NCI-H774 (cell line): ENCODE results near the gene RAET1G.
"Not testable (repeated sequence)": the region's sequence is repeated elsewhere in the genome, so short reads cannot be mapped to it uniquely, and the experiment has no call there.

Experiments used
- DNase-seq: peaks from one replicate; lab custom pipeline; 2025; lab: John Stamatoyannopoulos, UW

Gene RAET1G

GRCh38 chr6:149934249-149935156 lies 11.6 kb upstream of the RAET1G start:
- DNase-seq, result peak; percentile 78

- DNase-seq, result no peak
These were observed 10.5 kb upstream of the RAET1G start for GRCh38 chr6:149933461-149933860.

- DNase-seq, result no peak
These were observed 10.1 kb upstream of the RAET1G start for GRCh38 chr6:149933036-149933435.

GRCh38 chr6:149931501-149931900 lies 8.6 kb upstream of the RAET1G start:
- DNase-seq, result no peak

GRCh38 chr6:149929422-149929821 lies 6.5 kb upstream of the RAET1G start:
- no peak for DNase-seq

- DNase-seq, result not testable (repeated sequence)
These were observed 4.1 kb upstream of the RAET1G start for GRCh38 chr6:149927025-149927424.

GRCh38 chr6:149925974-149926777 lies 3.3 kb upstream of the RAET1G start:
- peak; percentile 76 for DNase-seq

- DNase-seq, result no peak
These were observed 2.5 kb upstream of the RAET1G start for GRCh38 chr6:149925253-149925973.

GRCh38 chr6:149924933-149925252 lies 2.0 kb upstream of the RAET1G start:
- DNase-seq, result no peak

GRCh38 chr6:149924206-149924932 lies 1.4 kb upstream of the RAET1G start:
- DNase-seq, result no peak

- DNase-seq, result no peak
These were observed 536 bp upstream of the RAET1G start for GRCh38 chr6:149923327-149923986.

- DNase-seq, result not testable (repeated sequence)
These were observed 830 bp downstream of the RAET1G start for GRCh38 chr6:149922091-149922490.

- no peak for DNase-seq
These were observed 1.6 kb downstream of the RAET1G start for GRCh38 chr6:149921361-149921760.

GRCh38 chr6:149919834-149920225 lies 3.1 kb downstream of the RAET1G start:
- DNase-seq, result no peak

- not testable (repeated sequence) for DNase-seq
These were observed 3.6 kb downstream of the RAET1G start for GRCh38 chr6:149919126-149919833.

- no peak for DNase-seq
These were observed 4.6 kb downstream of the RAET1G start for GRCh38 chr6:149918151-149918905.

- DNase-seq, result no peak
These were observed 5.2 kb downstream of the RAET1G start for GRCh38 chr6:149917679-149918078.

- DNase-seq, result no peak
These were observed 6.7 kb downstream of the RAET1G start for GRCh38 chr6:149915970-149916865.
